Muscle of leg (tissue), 11 donors: Measurements from ENCODE around the gene IL36G. TPM values are rescaled to one million over a fixed set of nuclear protein-coding genes. Genes with fewer than 3 reads are reported as not detected.

ENCODE experiments used
- DNase-seq: peaks from one replicate; pipeline ENCODE4 v3.0.0; 2013
- H3K27ac ChIP-seq: one replicate; pipeline ENCODE4 v1.5.1; 2013; ENCODE audit warnings: mild to moderate bottlenecking, low read length, control low read depth
- H3K27me3 ChIP-seq: one replicate; pipeline ENCODE4 v1.6.1; 2013; ENCODE audit warnings: low read length; ENCODE audit not compliant: control insufficient read depth, insufficient read depth
- H3K36me3 ChIP-seq: one replicate; pipeline ENCODE4 v1.6.1; 2013; ENCODE audit warnings: low read length; ENCODE audit not compliant: control insufficient read depth, insufficient read depth
- H3K4me1 ChIP-seq: one replicate; pipeline ENCODE4 v1.6.1; 2013; ENCODE audit warnings: low read length; ENCODE audit not compliant: control insufficient read depth, insufficient read depth
- H3K4me3 ChIP-seq: one replicate; pipeline ENCODE4 v1.5.1; 2013; ENCODE audit warnings: low read length, control low read depth
- H3K9me3 ChIP-seq: replicated peaks from 2 replicates; pipeline ENCODE4 v1.6.1; 2013; ENCODE audit warnings: low read depth, low read length; ENCODE audit not compliant: control insufficient read depth
- WGBS: methylation state at CpG from one replicate; pipeline ENCODE4 v1.1.5; 2013; ENCODE audit warnings: missing lambda C conversion rate; ENCODE audit not compliant: insufficient coverage; 5-methylcytosine and 5-hydroxymethylcytosine counted together
- polyA plus RNA-seq, 8 donors: library from polyadenylated mRNA; unstranded; fragments of 120-200 nt; gene quantifications; one replicate each; pipeline versions ENCODE4 v1.2.1 to v1.2.3, GENCODE V29; 2013; ENCODE audit warnings: inconsistent platforms in 1 of 8, low replicate concordance in 1 of 8; ENCODE audit not compliant: insufficient read length in 8 of 8, insufficient read depth in 1 of 8
- total RNA-seq: library from RNA; stranded (reverse); fragments of 120-200 nt; gene quantifications from one replicate; pipeline ENCODE4 v1.2.4, GENCODE V29; 2013

The IL36G gene
- total and polyA plus RNA-seq, 9 donors = 0.14 to 0.42 (median 0.28) TPM; not detected in 2

GRCh38 chr2:112997151-112997550 lies 19.3 kb downstream of the IL36G start:
- Histone ChIP-seq H3K27me3 (peaks cover 2% of the 10 kb centered on the region), H3K36me3 (no peaks in the 10 kb centered on the region), H3K27ac (no peak overlapping the region), H3K9me3 (peaks cover 20% of the 10 kb centered on the region), H3K4me3 (no peak overlapping the region), H3K4me1 (no peaks in the 10 kb centered on the region)
- no CpG with 5 or more reads among the region's 1 CpG for WGBS
- DNase-seq = no peak

- WGBS = no CpG with 5 or more reads among the region's 1 CpG
- peaks cover 12% of the 10 kb centered on the region for H3K9me3 ChIP-seq
- H3K36me3 ChIP-seq = no peaks in the 10 kb centered on the region
- no peak for DNase-seq
- H3K27ac ChIP-seq = no peak overlapping the region
- H3K4me1 ChIP-seq = no peaks in the 10 kb centered on the region
- no peak overlapping the region for H3K4me3 ChIP-seq
- H3K27me3 ChIP-seq = no peaks in the 10 kb centered on the region
These were observed 22.6 kb downstream of the IL36G start for GRCh38 chr2:113000436-113000835.

DNA sequence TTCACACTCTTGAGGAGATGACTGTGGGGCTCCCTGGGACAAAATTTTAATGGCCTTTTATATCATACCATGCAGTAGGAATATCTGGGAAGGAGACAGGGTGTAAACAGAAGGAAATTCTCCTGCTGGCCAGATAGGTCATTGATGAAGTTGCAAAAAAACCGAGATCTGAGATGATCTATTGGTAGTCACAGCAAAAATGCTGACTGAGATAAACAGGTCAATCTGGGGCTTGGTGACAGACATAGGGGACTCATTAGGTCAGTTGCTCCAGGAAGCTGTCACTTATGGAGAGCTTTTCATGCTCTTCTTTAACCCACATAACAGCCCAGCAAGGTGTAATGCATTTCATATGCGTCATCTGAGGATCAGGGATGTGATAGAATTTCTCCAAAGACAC lies 24.9 kb downstream of the IL36G start:
- H3K9me3 ChIP-seq = peaks cover 12% of the 10 kb centered on the region
- H3K4me1 ChIP-seq = no peaks in the 10 kb centered on the region
- no peak for DNase-seq
- peaks cover 2% of the 10 kb centered on the region for H3K27me3 ChIP-seq
- no peak overlapping the region for H3K27ac ChIP-seq
- no peaks in the 10 kb centered on the region for H3K36me3 ChIP-seq
- 33% methylated on average over 1 of the region's 2 CpGs for WGBS
- H3K4me3 ChIP-seq = no peak overlapping the region

DNA sequence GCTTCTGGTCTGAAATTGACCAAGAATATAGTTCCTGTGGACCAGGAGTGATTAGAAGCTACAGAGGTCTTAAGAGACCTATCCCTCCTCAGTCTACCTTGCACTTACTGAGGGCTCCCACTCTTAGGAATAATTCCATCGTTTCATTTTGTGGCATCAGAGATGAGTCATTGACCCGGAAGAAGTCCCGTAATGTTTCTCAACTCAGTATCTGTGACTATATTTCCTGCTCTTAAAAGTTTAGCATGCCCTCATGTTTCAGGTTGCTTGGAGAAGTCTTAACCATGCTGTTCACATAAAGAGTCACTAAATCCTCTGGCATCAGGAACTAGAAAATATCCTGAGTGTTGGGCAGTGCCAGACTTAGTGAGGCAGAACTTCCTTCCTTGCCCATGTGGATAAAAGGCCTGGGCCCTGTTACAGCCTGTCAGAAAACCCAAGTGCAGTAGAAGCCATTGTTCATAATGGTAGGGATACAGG lies 27.3 kb downstream of the IL36G start, which contains the start of gene IL36A:
IL36A (plus strand) TSS at position 430 of the 480 bp plus-strand sequence. CDS start 413 bp downstream, outside the sequence.
- H3K36me3 ChIP-seq = no peaks in the 10 kb centered on the region
- peaks cover 2% of the 10 kb centered on the region for H3K27me3 ChIP-seq
- H3K9me3 ChIP-seq = peaks cover 3% of the 10 kb centered on the region
- H3K27ac ChIP-seq = no peak within 1 kb of the TSS
- 50% methylated on average over 1 of the region's 3 CpGs for WGBS
- H3K4me3 ChIP-seq = no peak within 1 kb of the TSS
- H3K4me1 ChIP-seq = no peaks in the 10 kb centered on the region
- DNase-seq = no peak

DNA sequence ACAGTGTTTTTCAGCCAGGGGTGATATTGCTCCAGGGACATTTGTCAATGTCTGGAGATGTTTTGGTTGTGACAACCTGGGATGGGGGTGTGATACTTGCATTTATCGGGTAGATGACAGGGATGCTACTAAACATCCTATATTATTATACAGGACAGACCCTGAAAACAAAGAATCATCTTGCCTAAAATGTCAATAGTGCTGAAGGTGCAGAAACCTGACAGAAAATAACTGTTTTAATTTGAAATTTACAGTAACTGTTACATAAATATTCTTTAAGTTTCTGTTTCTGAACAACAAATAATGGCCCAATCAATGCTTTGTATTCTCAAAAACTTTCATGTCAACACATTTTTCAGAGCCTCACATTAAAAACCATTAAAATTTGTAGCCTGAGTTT lies 29.4 kb downstream of the IL36G start:
- WGBS = no CpG with 5 or more reads among the region's 1 CpG
- DNase-seq = no peak
- no peaks in the 10 kb centered on the region for H3K4me1 ChIP-seq
- no peak overlapping the region for H3K4me3 ChIP-seq
- no peak overlapping the region for H3K27ac ChIP-seq
- H3K9me3 ChIP-seq = no peaks in the 10 kb centered on the region
- no peaks in the 10 kb centered on the region for H3K36me3 ChIP-seq
- H3K27me3 ChIP-seq = peaks cover 2% of the 10 kb centered on the region

DNA sequence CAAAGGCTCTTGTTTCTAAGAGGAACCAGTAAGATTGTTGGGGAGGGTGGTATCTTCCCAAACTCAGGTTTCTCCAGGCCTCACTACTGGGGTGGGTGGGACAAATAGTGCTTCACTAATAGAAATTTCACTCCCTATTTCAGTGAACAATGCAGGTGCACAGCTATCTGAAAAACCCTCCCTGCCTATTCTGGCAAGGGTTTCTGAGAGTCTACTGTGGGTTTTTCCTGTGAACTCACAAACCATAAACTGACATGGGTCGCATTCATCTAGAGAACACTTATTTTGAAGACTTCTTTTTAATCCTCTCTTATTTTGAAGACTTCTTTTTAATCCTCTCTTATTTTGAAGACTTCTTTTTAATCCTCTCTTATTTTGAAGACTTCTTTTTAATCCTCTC lies 31.8 kb downstream of the IL36G start:
- Histone ChIP-seq H3K9me3 (no peaks in the 10 kb centered on the region), H3K4me3 (no peak overlapping the region), H3K4me1 (no peaks in the 10 kb centered on the region), H3K27me3 (peaks cover 2% of the 10 kb centered on the region), H3K27ac (no peak overlapping the region), H3K36me3 (no peaks in the 10 kb centered on the region)
- DNase-seq = no peak
- WGBS = no CpG with 5 or more reads among the region's 1 CpG

- DNase-seq = no peak
- Histone ChIP-seq H3K36me3 (no peaks in the 10 kb centered on the region), H3K27ac (no peak overlapping the region), H3K4me3 (no peak overlapping the region), H3K4me1 (no peaks in the 10 kb centered on the region), H3K27me3 (peaks cover 2% of the 10 kb centered on the region), H3K9me3 (no peaks in the 10 kb centered on the region)
- WGBS = 25% methylated on average over 1 of the region's 2 CpGs
These were observed 32.3 kb downstream of the IL36G start for GRCh38 chr2:113010088-113010487.

DNA sequence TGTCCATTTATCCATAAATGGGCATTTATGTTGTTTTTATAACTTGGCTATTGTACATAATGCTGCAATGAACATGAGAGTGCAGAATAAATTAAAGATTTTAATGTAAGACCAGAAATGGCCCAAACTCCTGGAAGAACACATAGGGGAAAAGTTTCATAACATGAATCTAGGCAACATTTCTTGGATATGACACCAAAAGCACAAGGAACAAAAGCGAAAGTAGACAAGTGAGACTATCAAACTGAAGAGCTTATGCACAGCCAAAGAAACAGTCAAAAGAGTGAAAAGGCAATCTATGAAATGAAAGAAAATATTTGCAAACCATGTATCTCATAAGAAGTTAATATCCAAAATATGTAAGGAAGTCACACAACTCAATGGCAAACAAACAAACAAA lies 33.3 kb downstream of the IL36G start:
- Histone ChIP-seq H3K4me1 (no peaks in the 10 kb centered on the region), H3K4me3 (no peak overlapping the region), H3K36me3 (no peaks in the 10 kb centered on the region), H3K9me3 (no peaks in the 10 kb centered on the region), H3K27ac (no peak overlapping the region), H3K27me3 (peaks cover 2% of the 10 kb centered on the region)
- no peak for DNase-seq
- no CpG with 5 or more reads among the region's 1 CpG for WGBS

DNA sequence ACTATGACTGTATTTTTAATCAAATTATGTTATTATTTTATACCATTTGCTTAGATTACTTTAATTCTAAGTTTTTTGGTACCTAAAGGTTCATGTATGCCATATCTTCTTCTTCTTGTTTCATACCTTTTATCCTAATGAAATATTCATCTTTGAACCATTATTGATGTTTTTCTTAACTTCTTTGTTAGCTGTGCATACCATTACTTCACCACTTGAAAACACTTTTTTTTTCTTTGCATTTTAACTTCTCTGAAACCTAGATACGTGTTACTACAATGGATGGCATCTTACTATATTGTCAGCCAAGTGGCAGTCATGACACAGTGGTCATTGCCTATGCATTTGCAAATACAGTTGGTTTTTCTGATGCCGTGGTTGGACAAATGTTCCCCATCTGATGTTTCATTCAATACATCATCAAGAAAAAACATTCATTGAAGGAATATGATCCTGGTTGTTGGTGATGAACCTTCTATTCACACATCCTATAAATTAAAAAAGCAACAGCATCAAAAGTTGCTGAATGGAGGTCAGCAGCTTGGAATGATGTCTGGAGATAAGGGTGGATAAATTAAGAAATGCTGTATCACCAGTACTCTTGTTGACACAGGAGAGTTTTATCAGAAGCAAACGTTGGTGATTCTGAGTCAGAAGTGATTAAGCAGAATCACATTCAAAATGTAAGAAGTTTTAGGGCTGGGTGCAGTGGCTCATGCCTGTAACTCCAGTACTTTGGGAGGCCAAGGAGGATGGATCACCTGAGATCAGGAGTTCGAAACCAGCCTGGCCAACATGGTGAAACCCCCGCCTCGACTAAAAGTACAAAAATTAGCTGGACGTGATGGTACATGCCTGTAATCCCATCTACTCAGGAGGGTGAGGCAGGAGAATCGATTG lies 34.9 kb downstream of the IL36G start:
- 80% methylated on average over 6 of the region's 8 CpGs for WGBS
- Histone ChIP-seq H3K27me3 (no peaks in the 10 kb centered on the region), H3K36me3 (no peaks in the 10 kb centered on the region), H3K4me1 (no peaks in the 10 kb centered on the region), H3K4me3 (no peak overlapping the region), H3K27ac (no peak overlapping the region), H3K9me3 (no peaks in the 10 kb centered on the region)
- no peak for DNase-seq

DNA sequence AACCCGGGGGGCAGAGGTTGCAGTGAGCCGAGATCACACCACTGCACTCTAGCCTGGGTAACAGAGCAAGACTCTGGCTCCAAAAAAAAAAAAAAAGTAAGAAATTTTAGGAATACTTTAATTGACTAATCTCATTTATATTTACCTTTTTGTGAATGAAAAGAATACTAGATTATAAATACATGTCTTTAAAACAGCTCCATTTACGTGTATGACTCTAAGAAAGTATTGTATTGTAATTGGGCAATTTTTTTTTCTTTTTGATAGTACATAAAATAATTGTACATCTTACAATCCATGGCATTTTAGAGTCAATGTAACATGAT lies 35.5 kb downstream of the IL36G start:
- Histone ChIP-seq H3K27me3 (no peaks in the 10 kb centered on the region), H3K9me3 (no peaks in the 10 kb centered on the region), H3K36me3 (no peaks in the 10 kb centered on the region), H3K4me1 (no peaks in the 10 kb centered on the region), H3K4me3 (no peak overlapping the region), H3K27ac (no peak overlapping the region)
- 100% methylated on average over 1 of the region's 3 CpGs for WGBS
- no peak for DNase-seq
